Measurements from ENCODE around the gene PRDM2. TPM values are rescaled to one million over a fixed set of nuclear protein-coding genes. Genes with fewer than 3 reads are reported as not detected.

PRDM2 gene
- total and polyA plus RNA-seq, 2 of the 13 experiments (the other 11 are each of a cell fraction or from before 2014, with no cell fraction given): 4.0 to 6.5 TPM

- H3K27ac ChIP-seq (ENCODE audit: extremely low read length, insufficient read depth, low read length): no peak overlapping the region
- CTCF ChIA-PET (ENCODE audit: low intra/inter-chr PET ratio, low total read pairs): no interaction called here
These were observed 478 bp upstream of the PRDM2 start for GRCh38 chr1:13699510-13699909.

GRCh38 chr1:13700521-13701270 lies 708 bp downstream of the PRDM2 start:
- intact Hi-C loops (cut with micrococcal nuclease; ENCODE audit: unreplicated experiment) (no loop called here), in situ Hi-C loops (cut with HindIII; ENCODE audit: extremely low pct_ligation_motif_present, low pct_unique_long_range_greater_than_20kb) (no loop called here)
- peaks cover 4% of the 10 kb centered on the region; the same call in 1 of the 2 replicates for H3K9me3 ChIP-seq (ENCODE audit: low read length)
- H3K9ac ChIP-seq (ENCODE audit: insufficient read depth, low read depth, low read length): no peak overlapping the region
- DNase-seq (ENCODE audit: low spot score): no peak
- H4K20me1 ChIP-seq (ENCODE audit: insufficient read depth, low read length): no peaks in the 10 kb centered on the region
- H3K27ac ChIP-seq (ENCODE audit: extremely low read length, insufficient read depth, low read length): no peak overlapping the region
- ATAC-seq: no peak
- no peaks in the 10 kb centered on the region for H3K79me2 ChIP-seq (ENCODE audit: insufficient read depth, low read length)
- H3K4me3 ChIP-seq (replicated peaks in 1 of 3; ENCODE audit: insufficient read depth in 1 of 3, low read depth in 2 of 3, low read length in 3 of 3): no peak overlapping the region
- ChIA-PET POLR2A (no interaction called here), CTCF (ENCODE audit: low intra/inter-chr PET ratio, low total read pairs) (no interaction called here)
- no peak overlapping the region for H2AFZ ChIP-seq (ENCODE audit: low read length)
- no peak overlapping the region for H3K4me2 ChIP-seq (ENCODE audit: low read depth, low read length)
- H3K4me1 ChIP-seq (ENCODE audit: insufficient read depth, low read length): no peaks in the 10 kb centered on the region
- no TSS peak for BruUV-seq (replicated peaks)
- H3K36me3 ChIP-seq (replicated peaks in 1 of 2; ENCODE audit: control insufficient read depth in 1 of 2, insufficient read depth in 2 of 2, low read length in 2 of 2): no peaks in the 10 kb centered on the region
- H3K27me3 ChIP-seq (ENCODE audit: control insufficient read depth in 1 of 2, insufficient read depth in 2 of 2, low read length in 2 of 2): peaks cover 1 to 15% of the 10 kb centered on the region in 2 experiments; a peak in 3 of 5 replicates
- 73% methylated on average over 43 of the region's 48 CpGs for WGBS (ENCODE audit: low lambda C conversion rate)
- no peak for FAIRE-seq
- TF ChIP-seq ZGPAT (CRISPR knock-in tag; IDR thresholded peaks at IDR 0.05) (no peak), CCDC6 (CRISPR knock-in tag; IDR thresholded peaks at IDR 0.05) (no peak), PAX8 (CRISPR knock-in tag; IDR thresholded peaks at IDR 0.05; ENCODE audit: borderline replicate concordance) (no peak), ZNF414 (CRISPR knock-in tag; IDR thresholded peaks at IDR 0.05) (no peak), XBP1 (CRISPR knock-in tag; IDR thresholded peaks at IDR 0.05) (no peak), IRF2 (CRISPR knock-in tag; IDR thresholded peaks at IDR 0.05) (no peak), SAFB2 (CRISPR knock-in tag; IDR thresholded peaks at IDR 0.05; ENCODE audit: borderline replicate concordance, low read depth) (no peak), HOXA9 (CRISPR knock-in tag; IDR thresholded peaks at IDR 0.05; ENCODE audit: borderline replicate concordance) (no peak), ZNF747 (CRISPR knock-in tag; IDR thresholded peaks at IDR 0.05; ENCODE audit: borderline replicate concordance) (no peak)

More at GRCh38 chr1:13699510-13699909, 478 bp upstream of the PRDM2 start:
- Histone ChIP-seq H3K79me2 (ENCODE audit: insufficient read depth, low read length) (no peaks in the 10 kb centered on the region), H3K9ac (ENCODE audit: insufficient read depth, low read depth, low read length) (no peak overlapping the region), H3K9me3 (ENCODE audit: low read length) (peaks cover 4% of the 10 kb centered on the region; the same call in 1 of the 2 replicates), H3K27me3 (ENCODE audit: control insufficient read depth in 1 of 2, insufficient read depth in 2 of 2, low read length in 2 of 2) (peaks cover 4 to 17% of the 10 kb centered on the region in 2 experiments; a peak in 3 of 5 replicates), H4K20me1 (ENCODE audit: insufficient read depth, low read length) (no peaks in the 10 kb centered on the region), H3K36me3 (replicated peaks in 1 of 2; ENCODE audit: control insufficient read depth in 1 of 2, insufficient read depth in 2 of 2, low read length in 2 of 2) (no peaks in the 10 kb centered on the region), H3K4me2 (ENCODE audit: low read depth, low read length) (no peak overlapping the region), H3K4me1 (ENCODE audit: insufficient read depth, low read length) (no peaks in the 10 kb centered on the region), H3K4me3 (replicated peaks in 1 of 3; ENCODE audit: insufficient read depth in 1 of 3, low read depth in 2 of 3, low read length in 3 of 3) (no peak overlapping the region), H2AFZ (ENCODE audit: low read length) (no peak overlapping the region)
- ATAC-seq (no peak), DNase-seq (ENCODE audit: low spot score) (no peak), FAIRE-seq (no peak)
- 80% methylated on average over 16 of the region's 16 CpGs for WGBS (ENCODE audit: low lambda C conversion rate)
- no TSS peak for BruUV-seq (replicated peaks)
- TF ChIP-seq ETV6 (CRISPR knock-in tag; conservative IDR thresholded peaks at IDR 0.05): no peak
- no peak for TF ChIP-seq ZNF513 (CRISPR knock-in tag; conservative IDR thresholded peaks at IDR 0.05)
- no peak for TF ChIP-seq GATA4 (IDR thresholded peaks at IDR 0.05; ENCODE audit: borderline replicate concordance, low read depth)
- TF ChIP-seq HIVEP1 (CRISPR knock-in tag; IDR thresholded peaks at IDR 0.05): no peak
- TF ChIP-seq HES4 (CRISPR knock-in tag; IDR thresholded peaks at IDR 0.05; ENCODE audit: borderline replicate concordance): no peak
- intact Hi-C loops (cut with micrococcal nuclease; ENCODE audit: unreplicated experiment): no loop called here
- POLR2A ChIA-PET: no interaction called here
- in situ Hi-C loops (cut with HindIII; ENCODE audit: extremely low pct_ligation_motif_present, low pct_unique_long_range_greater_than_20kb): no loop called here

Data from HepG2 (cell line).